Measurements from ENCODE around the gene TM4SF20.

Gene TM4SF20

DNA sequence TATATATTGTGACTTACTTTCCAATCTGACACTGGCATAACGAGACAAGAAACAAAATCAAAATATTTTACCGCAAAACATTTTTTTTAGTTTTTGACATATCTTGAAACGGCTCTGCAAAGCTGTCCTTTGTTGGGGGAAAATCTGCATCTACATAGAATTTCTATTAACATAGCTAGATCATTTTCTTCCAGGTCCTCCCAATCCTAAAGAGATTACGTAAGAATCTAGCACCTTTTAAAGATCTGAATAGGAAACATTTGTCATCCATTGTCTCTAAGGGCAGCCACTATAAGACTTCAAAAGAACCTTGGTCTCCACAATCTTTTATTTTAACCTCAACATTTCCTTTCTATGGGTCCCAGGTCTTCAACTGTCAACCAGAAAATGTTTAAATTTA, 55.3 kb downstream of the TM4SF20 start:
- no peak overlapping the region for H3K4me3 ChIP-seq
- intact Hi-C loops (cut with DNase I; ENCODE audit: low total_unique reads), result no loop called here
- H3K27ac ChIP-seq, result no peak overlapping the region
- TF ChIP-seq, protein P1, sequence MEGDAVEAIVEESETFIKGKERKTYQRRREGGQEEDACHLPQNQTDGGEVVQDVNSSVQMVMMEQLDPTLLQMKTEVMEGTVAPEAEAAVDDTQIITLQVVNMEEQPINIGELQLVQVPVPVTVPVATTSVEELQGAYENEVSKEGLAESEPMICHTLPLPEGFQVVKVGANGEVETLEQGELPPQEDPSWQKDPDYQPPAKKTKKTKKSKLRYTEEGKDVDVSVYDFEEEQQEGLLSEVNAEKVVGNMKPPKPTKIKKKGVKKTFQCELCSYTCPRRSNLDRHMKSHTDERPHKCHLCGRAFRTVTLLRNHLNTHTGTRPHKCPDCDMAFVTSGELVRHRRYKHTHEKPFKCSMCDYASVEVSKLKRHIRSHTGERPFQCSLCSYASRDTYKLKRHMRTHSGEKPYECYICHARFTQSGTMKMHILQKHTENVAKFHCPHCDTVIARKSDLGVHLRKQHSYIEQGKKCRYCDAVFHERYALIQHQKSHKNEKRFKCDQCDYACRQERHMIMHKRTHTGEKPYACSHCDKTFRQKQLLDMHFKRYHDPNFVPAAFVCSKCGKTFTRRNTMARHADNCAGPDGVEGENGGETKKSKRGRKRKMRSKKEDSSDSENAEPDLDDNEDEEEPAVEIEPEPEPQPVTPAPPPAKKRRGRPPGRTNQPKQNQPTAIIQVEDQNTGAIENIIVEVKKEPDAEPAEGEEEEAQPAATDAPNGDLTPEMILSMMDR (IDR thresholded peaks at IDR 0.05), result no peak
- H3K36me3 ChIP-seq, result no peaks in the 10 kb centered on the region
- no peak for DNase-seq
- no peaks in the 10 kb centered on the region for H3K9me3 ChIP-seq
- peaks cover 0 to 26% (median 9%) of the 10 kb centered on the region in 4 donors for H3K4me1 ChIP-seq
- no peaks in the 10 kb centered on the region for H3K27me3 ChIP-seq

DNA sequence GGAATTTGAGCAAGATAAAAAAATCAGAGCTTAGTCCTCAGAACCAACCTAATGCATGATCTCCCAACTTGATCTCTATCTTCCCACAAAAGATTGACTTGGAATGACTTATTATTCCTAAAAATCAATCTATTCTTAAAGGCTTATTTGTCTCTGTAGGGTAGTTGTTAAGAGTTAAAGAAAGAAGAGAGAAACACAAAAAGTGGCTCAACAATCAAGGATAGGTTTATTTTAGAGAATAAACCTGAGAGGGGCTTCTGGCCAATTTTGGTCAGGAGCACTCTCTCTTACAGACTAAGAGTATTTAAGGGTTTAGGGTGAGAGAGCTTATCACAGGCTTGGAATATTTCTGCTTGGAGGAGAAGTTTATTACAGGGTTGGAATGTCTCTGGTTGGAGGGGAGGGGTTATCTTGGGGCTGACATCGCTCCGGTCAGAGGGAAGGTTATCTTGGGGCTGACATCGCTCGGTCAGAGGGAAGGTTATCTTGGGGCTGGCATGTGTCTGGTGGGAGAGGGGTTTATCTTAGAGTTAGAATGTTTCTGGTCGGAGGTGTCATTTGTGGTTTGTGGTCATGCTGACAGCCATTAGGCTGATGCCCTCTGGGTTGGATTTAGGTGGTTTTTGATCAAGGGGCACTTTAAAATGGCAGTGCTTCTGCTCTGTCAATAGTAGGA, 56.4 kb downstream of the TM4SF20 start:
- Histone ChIP-seq H3K27me3 (no peaks in the 10 kb centered on the region), H3K4me3 (no peak overlapping the region), H3K27ac (no peak overlapping the region), H3K4me1 (peaks cover 0 to 20% (median 8%) of the 10 kb centered on the region in 4 donors), H3K9me3 (no peaks in the 10 kb centered on the region), H3K36me3 (no peaks in the 10 kb centered on the region)
- DNase-seq, result no peak
- TF ChIP-seq, protein P1 (IDR thresholded peaks at IDR 0.05), result no peak
- intact Hi-C loops (cut with DNase I; ENCODE audit: low total_unique reads), result no loop called here

DNA sequence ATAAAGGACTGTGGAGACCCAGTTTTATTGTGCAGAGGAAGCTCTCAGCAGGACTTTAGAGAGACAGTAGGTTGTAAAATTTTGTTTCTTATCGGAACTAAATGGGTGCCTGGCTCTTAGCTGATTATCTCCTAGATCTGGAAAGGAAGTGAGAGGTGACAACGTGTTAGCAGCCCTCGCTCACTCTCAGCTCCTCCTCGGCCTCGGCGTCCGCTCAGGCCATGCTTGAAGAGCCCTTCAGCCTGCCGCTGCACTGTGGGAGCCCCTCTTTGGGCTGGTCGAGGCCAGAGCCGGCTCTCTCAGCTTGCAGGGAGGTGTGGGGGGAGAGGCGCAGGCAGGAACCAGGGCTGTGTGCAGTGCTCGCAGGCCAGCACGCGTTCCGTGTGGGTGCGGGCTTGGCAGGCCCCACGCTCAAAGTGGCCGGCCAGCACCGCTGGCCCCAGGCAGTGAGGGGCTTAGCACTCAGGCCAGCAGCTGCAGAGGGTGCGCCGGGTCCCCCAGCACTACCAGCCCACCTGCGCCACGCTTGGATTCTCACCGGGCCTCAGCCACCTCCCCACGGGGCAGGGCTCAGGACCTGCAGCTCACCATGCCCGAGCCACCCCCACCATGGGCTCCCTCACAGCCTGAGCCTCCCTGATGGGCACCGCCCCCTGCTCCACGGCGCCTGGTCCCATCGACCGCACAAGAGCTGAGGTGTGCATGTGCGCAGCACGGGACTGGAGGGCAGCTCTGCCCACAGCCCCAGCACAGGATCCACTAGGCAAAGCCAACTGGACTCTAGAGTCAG, 58.6 kb downstream of the TM4SF20 start:
- Histone ChIP-seq H3K4me3 (no peak overlapping the region), H3K27me3 (no peaks in the 10 kb centered on the region), H3K4me1 (peaks cover 0 to 9% (median 2%) of the 10 kb centered on the region in 4 donors), H3K27ac (no peak overlapping the region), H3K9me3 (no peaks in the 10 kb centered on the region), H3K36me3 (no peaks in the 10 kb centered on the region)
- DNase-seq, result no peak
- intact Hi-C loops (cut with DNase I; ENCODE audit: low total_unique reads), result no loop called here
- TF ChIP-seq, protein P1 (IDR thresholded peaks at IDR 0.05), result no peak

DNA sequence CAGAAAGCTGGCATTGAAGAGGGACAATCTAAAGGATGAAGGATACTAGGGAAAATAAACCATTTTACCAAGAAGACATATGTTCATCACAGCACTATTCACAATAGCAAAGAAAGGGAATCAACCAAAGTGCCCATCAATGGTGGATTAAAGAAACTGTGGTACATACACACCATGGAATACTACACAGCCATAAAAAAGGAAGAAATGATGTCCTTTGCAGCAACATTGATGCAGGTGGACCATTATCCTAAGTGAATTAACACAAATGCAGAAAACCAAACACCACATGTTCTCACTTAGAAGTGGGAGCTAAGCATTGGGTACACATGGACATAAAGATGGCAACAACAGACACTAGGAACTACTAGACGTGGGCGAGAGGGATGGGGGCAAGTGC, 61.3 kb downstream of the TM4SF20 start:
- Histone ChIP-seq H3K9me3 (no peaks in the 10 kb centered on the region), H3K4me1 (no peaks in the 10 kb centered on the region), H3K27me3 (no peaks in the 10 kb centered on the region), H3K27ac (no peak overlapping the region), H3K36me3 (no peaks in the 10 kb centered on the region), H3K4me3 (no peak overlapping the region)
- intact Hi-C loops (cut with DNase I; ENCODE audit: low total_unique reads), result no loop called here
- TF ChIP-seq, protein P1 (IDR thresholded peaks at IDR 0.05), result no peak
- no peak for DNase-seq

DNA sequence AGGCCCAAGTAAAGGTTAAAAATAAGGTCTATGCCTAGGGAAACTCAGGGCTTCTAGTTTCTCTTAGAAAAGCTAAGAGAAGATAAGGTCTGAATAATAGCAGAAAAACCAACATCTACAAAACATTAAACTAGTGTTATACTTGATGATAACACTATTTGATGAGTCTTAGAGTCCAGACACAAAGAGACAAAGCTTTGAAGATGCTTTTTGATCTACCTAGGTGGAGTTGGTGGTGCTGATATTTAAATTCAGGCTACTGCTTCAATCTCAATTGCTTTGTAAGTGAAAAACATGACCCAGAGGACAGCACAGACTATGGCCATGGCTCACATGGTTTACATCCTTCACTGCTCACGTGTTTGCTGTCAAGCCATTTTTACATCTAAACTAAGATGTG, 65.8 kb downstream of the TM4SF20 start:
- intact Hi-C loops (cut with DNase I; ENCODE audit: low total_unique reads), result no loop called here
- TF ChIP-seq, protein P1 (IDR thresholded peaks at IDR 0.05), result no peak

More for the DNA sequence above, 65.8 kb downstream of the TM4SF20 start:
- Histone ChIP-seq H3K36me3 (no peaks in the 10 kb centered on the region), H3K4me1 (no peaks in the 10 kb centered on the region), H3K4me3 (no peak overlapping the region), H3K9me3 (no peaks in the 10 kb centered on the region), H3K27me3 (no peaks in the 10 kb centered on the region), H3K27ac (no peak overlapping the region)
- DNase-seq, result no peak

All from tibial artery (tissue), 4 donors.